Activated CD4-positive, alpha-beta memory T cell treated with anti-CD3 and anti-CD28 coated beads, Interleukin-2, amount 10 ng/mL, durations not matched to agents 7 days and 5 days (primary cell): ENCODE measurements around the gene TNS1. TPM values are rescaled to one million over a fixed set of nuclear protein-coding genes. Genes with fewer than 3 reads are reported as not detected.
"Not testable (repeated sequence)": the region's sequence is repeated elsewhere in the genome, so short reads cannot be mapped to it uniquely, and the experiment has no call there.

Experiments used
- CTCF ChIA-PET: fragments of 350-600 bp; sonication (Branson Sonifier 250); formaldehyde crosslinking; loops from one replicate; lab custom pipeline; 2021; ENCODE audit warnings: antibody characterized with exemption, inconsistent platforms; lab: Charles Lee
- POLR2A ChIA-PET: fragments of 350-600 bp; sonication (Branson Sonifier 250); formaldehyde crosslinking; loops from one replicate; lab custom pipeline; 2021; ENCODE audit warnings: antibody characterized with exemption; lab: Charles Lee
- DNase-seq: peaks from one replicate; pipeline ENCODE4 v3.0.0-alpha.2; 2020
- H3K27ac Mint-ChIP-seq: one replicate; pipeline ENCODE4 v1.8.0; 2021; ENCODE audit warnings: mild to moderate bottlenecking, mixed read lengths
- H3K27me3 Mint-ChIP-seq: one replicate; pipeline ENCODE4 v1.8.0; 2021; ENCODE audit warnings: mixed read lengths
- H3K36me3 Mint-ChIP-seq: one replicate; pipeline ENCODE4 v1.8.0; 2021; ENCODE audit warnings: low read depth, mixed read lengths
- H3K4me1 Mint-ChIP-seq: one replicate; pipeline ENCODE4 v1.8.0; 2021; ENCODE audit warnings: mixed read lengths
- H3K4me3 Mint-ChIP-seq: one replicate; pipeline ENCODE4 v1.8.0; 2021; ENCODE audit warnings: mild to moderate bottlenecking, mixed read lengths
- H3K9me3 Mint-ChIP-seq: one replicate; pipeline ENCODE4 v1.8.0; 2021; ENCODE audit warnings: mixed read lengths
- total RNA-seq, 2 experiments: library from RNA; stranded (reverse); gene quantifications; one replicate each; pipeline ENCODE4 v1.2.3, GENCODE V29; 2021

TNS1 gene
- total RNA-seq = 1 to 10 TPM; 3.2 to 3.4 TPM

DNA sequence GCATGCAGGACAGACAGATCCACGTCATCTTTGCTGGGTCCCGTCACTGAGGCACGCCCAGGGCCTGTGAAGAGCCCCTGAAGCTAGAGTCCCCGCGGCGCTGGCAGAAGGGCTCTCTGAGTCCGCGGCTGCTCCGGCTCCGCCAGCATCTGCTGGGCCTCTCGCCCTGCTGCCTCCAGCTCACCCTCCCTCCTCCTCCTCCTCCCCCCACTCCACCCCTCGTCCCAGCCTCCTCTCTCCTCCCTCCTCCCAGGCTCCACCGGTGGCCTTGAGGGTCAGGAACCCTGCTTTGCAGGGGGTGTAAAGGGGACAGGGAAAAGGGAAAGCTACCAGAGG, at the start of gene TNS1:
TNS1 (minus strand) TSS at position 151 of the 336 bp plus-strand sequence; CDS start at position 28, 123 bp downstream.
- no peaks in the 10 kb centered on the region for H3K36me3 Mint-ChIP-seq
- H3K9me3 Mint-ChIP-seq = no peaks in the 10 kb centered on the region
- no peak within 1 kb of the TSS for H3K4me3 Mint-ChIP-seq
- H3K27ac Mint-ChIP-seq = no peak within 1 kb of the TSS
- CTCF ChIA-PET = no interaction called here
- no peaks in the 10 kb centered on the region for H3K4me1 Mint-ChIP-seq
- no peak for DNase-seq
- peaks cover 3% of the 10 kb centered on the region for H3K27me3 Mint-ChIP-seq
- POLR2A ChIA-PET = no interaction called here

GRCh38 chr2:218051903-218052302, 49.1 kb upstream of the TNS1 start:
- no peak overlapping the region for H3K4me3 Mint-ChIP-seq
- CTCF ChIA-PET = interaction anchor here (0.9 to 1.3 kb wide), 2 partner anchors 10 to 17 kb away, joined by 3 to 4 read pairs; no protein-coding TSS in a partner anchor

GRCh38 chr2:218047536-218048225, 44.9 kb upstream of the TNS1 start:
- peaks cover 16% of the 10 kb centered on the region for H3K27me3 Mint-ChIP-seq
- peaks cover 14% of the 10 kb centered on the region for H3K9me3 Mint-ChIP-seq
- H3K4me3 Mint-ChIP-seq = no peak overlapping the region
- DNase-seq = no peak
- POLR2A ChIA-PET = no interaction called here
- CTCF ChIA-PET = interaction anchor here (0.6 kb wide), 2 partner anchors 15 to 818 kb away, joined by 3 read pairs; no protein-coding TSS in a partner anchor
- peaks cover 13% of the 10 kb centered on the region for H3K36me3 Mint-ChIP-seq
- no peaks in the 10 kb centered on the region for H3K4me1 Mint-ChIP-seq
- no peak overlapping the region for H3K27ac Mint-ChIP-seq

More at GRCh38 chr2:218051903-218052302, 49.1 kb upstream of the TNS1 start:
- Mint-ChIP-seq H3K27ac (no peak overlapping the region), H3K36me3 (peaks cover 2% of the 10 kb centered on the region), H3K4me1 (no peaks in the 10 kb centered on the region), H3K9me3 (peaks cover 5% of the 10 kb centered on the region), H3K27me3 (peaks cover 18% of the 10 kb centered on the region)
- POLR2A ChIA-PET = no interaction called here
- DNase-seq = no peak

GRCh38 chr2:218046238-218046637, 43.4 kb upstream of the TNS1 start:
- peaks cover 17% of the 10 kb centered on the region for H3K36me3 Mint-ChIP-seq
- peaks cover 17% of the 10 kb centered on the region for H3K9me3 Mint-ChIP-seq
- peaks cover 10% of the 10 kb centered on the region for H3K4me1 Mint-ChIP-seq
- peaks cover 13% of the 10 kb centered on the region for H3K27me3 Mint-ChIP-seq
- DNase-seq = no peak
- POLR2A ChIA-PET = no interaction called here
- H3K27ac Mint-ChIP-seq = no peak overlapping the region
- no peak overlapping the region for H3K4me3 Mint-ChIP-seq
- CTCF ChIA-PET = no interaction called here

GRCh38 chr2:218044599-218044998, 41.8 kb upstream of the TNS1 start:
- H3K27me3 Mint-ChIP-seq, DNase-seq, POLR2A ChIA-PET, H3K27ac Mint-ChIP-seq, H3K4me3 Mint-ChIP-seq, CTCF ChIA-PET: not testable (repeated sequence)
- peaks cover 17% of the 10 kb centered on the region for H3K36me3 Mint-ChIP-seq
- H3K4me1 Mint-ChIP-seq = peaks cover 18% of the 10 kb centered on the region
- H3K9me3 Mint-ChIP-seq = peaks cover 11% of the 10 kb centered on the region

DNA sequence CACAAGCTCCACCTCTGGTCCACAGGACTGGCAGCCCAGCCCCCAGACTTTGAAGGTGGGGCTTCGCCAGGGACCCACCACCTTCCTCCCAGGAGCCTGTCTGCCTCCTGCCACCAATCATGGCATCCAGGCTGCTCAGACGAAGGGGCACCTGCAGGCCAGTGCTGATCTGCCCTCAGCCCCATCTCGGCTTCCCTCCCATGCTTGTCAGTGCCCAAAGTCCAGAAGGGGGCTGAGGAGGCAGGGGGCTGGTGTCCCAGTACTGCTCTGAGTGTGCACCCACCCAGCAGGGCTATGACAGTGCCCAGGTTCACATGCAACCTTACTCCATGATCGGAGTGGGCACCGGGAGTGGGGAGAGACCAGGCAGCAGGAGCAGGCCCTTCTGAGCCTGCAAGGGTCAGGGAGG, 40.9 kb upstream of the TNS1 start:
- CTCF ChIA-PET = interaction anchor here (1.3 kb wide), 1 partner anchor 254 kb away, joined by 3 read pairs; no protein-coding TSS in a partner anchor
- H3K36me3 Mint-ChIP-seq = peaks cover 17% of the 10 kb centered on the region

DNA sequence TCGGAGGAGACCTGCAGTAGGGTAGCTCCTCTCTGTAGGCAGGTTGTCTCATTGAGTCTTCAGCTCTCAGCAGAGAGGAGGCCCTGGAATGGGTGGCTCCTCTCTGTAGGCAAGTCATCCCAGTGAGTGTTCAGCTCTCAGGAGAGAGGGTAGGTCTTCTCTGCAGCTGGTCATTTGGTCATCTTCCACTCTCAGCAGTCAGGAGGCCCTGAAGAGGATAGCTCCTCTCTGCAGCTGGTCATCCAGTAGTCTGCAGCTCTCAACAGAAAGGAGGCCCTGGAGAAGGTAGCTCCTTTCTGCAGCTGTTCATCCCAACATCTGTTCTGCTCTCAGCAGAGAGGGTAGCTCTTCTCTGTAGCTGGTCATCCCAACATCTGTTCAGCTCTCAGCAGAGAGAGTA, 40.3 kb upstream of the TNS1 start:
- Mint-ChIP-seq H3K36me3 (peaks cover 17% of the 10 kb centered on the region), H3K27ac (no peak overlapping the region), H3K9me3 (peaks cover 11% of the 10 kb centered on the region), H3K27me3 (peaks cover 8% of the 10 kb centered on the region), H3K4me3 (no peak overlapping the region), H3K4me1 (peaks cover 27% of the 10 kb centered on the region)
- ChIA-PET CTCF (interaction anchor here (0.7 to 1.3 kb wide), 2 partner anchors 254 to 257 kb away, joined by 3 read pairs; no protein-coding TSS in a partner anchor), POLR2A (interaction anchor here (0.6 to 1.0 kb wide), 2 partner anchors 8 to 78 kb away, joined by 3 to 4 read pairs; no protein-coding TSS in a partner anchor)
- peak; percentile 10 for DNase-seq

More for the DNA sequence above, 40.9 kb upstream of the TNS1 start:
- H3K4me1 Mint-ChIP-seq = peaks cover 25% of the 10 kb centered on the region
- H3K9me3 Mint-ChIP-seq = peaks cover 11% of the 10 kb centered on the region
- DNase-seq = peak; percentile 15
- H3K27ac Mint-ChIP-seq = no peak overlapping the region
- H3K4me3 Mint-ChIP-seq = no peak overlapping the region
- peaks cover 9% of the 10 kb centered on the region for H3K27me3 Mint-ChIP-seq
- POLR2A ChIA-PET = interaction anchor here (1.0 kb wide), 1 partner anchor 9 kb away, joined by 3 read pairs; no protein-coding TSS in a partner anchor

GRCh38 chr2:218041302-218042168, 38.7 kb upstream of the TNS1 start:
- Mint-ChIP-seq H3K4me1 (peaks cover 32% of the 10 kb centered on the region), H3K4me3 (no peak overlapping the region), H3K36me3 (peaks cover 17% of the 10 kb centered on the region), H3K9me3 (peaks cover 11% of the 10 kb centered on the region), H3K27me3 (peaks cover 6% of the 10 kb centered on the region), H3K27ac (peak overlapping the region; percentile 80)
- ChIA-PET CTCF (interaction anchor here (0.7 to 1.0 kb wide), 3 partner anchors 10 to 154 kb away, joined by 3 to 4 read pairs (median 3); no protein-coding TSS in a partner anchor), POLR2A (interaction anchor here (1.0 kb wide), 1 partner anchor 9 kb away, joined by 4 read pairs; no protein-coding TSS in a partner anchor)
- no peak for DNase-seq

DNA sequence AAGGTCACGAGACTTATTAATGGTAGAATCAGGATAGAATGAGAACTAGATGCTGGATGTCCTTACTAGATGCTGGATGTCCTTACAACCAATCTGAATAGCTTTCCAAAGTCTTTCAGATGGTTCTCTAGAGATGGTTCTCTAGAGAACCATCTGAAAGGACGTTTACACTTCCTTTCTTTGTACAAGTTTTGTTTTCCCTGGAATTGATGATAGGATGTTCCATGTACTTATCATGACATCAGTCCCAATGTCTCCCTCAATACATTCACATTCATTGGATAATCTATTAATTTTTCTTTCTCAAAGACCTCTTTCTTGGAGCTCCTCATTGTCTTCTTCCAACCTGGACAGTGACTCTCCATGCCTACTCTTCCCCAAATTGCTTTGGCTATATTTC, 38.1 kb upstream of the TNS1 start:
- Mint-ChIP-seq H3K4me3 (no peak overlapping the region), H3K9me3 (peaks cover 11% of the 10 kb centered on the region), H3K27me3 (peaks cover 4% of the 10 kb centered on the region), H3K36me3 (peaks cover 17% of the 10 kb centered on the region), H3K4me1 (peaks cover 37% of the 10 kb centered on the region), H3K27ac (peak overlapping the region; percentile 32)
- DNase-seq = no peak
- POLR2A ChIA-PET = no interaction called here
- CTCF ChIA-PET = interaction anchor here (0.7 to 0.8 kb wide), 2 partner anchors 22 to 154 kb away, joined by 3 read pairs; no protein-coding TSS in a partner anchor

- POLR2A ChIA-PET = no interaction called here
- peaks cover 4% of the 10 kb centered on the region for H3K27me3 Mint-ChIP-seq
- H3K4me1 Mint-ChIP-seq = peaks cover 45% of the 10 kb centered on the region
- peaks cover 3% of the 10 kb centered on the region for H3K9me3 Mint-ChIP-seq
- no peak for DNase-seq
- no peak overlapping the region for H3K4me3 Mint-ChIP-seq
- no peak overlapping the region for H3K27ac Mint-ChIP-seq
- CTCF ChIA-PET = interaction anchor here (0.6 to 0.9 kb wide), 2 partner anchors 15 to 30 kb away, joined by 3 to 4 read pairs; partner anchors contain the start of gene RUFY4
- peaks cover 10% of the 10 kb centered on the region for H3K36me3 Mint-ChIP-seq
Measured at GRCh38 chr2:218039171-218039570, 36.4 kb upstream of the TNS1 start.

DNA sequence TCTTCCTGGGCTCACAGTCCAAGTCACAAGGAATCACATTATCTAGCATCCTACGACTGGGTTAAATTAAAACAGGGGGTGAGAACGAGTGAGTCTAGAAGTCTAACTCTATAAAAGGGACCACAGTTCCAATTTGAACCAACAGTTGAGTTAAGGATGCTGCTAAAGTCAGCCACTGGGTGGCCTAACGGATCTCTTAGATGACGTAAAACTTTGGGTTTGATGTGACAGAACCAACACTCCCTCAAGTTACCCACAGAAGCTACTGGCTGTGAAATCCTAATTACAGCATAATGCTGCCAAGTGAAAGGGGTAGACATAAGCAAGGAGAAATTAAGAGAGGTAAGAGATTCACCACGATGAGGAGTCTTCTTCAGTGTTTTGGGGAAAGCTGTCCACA, 33.6 kb upstream of the TNS1 start:
- H3K4me3 Mint-ChIP-seq = no peak overlapping the region
- H3K4me1 Mint-ChIP-seq = peaks cover 38% of the 10 kb centered on the region
- H3K36me3 Mint-ChIP-seq = no peaks in the 10 kb centered on the region
- H3K27ac Mint-ChIP-seq = no peak overlapping the region
- peaks cover 4% of the 10 kb centered on the region for H3K27me3 Mint-ChIP-seq
- DNase-seq = peak; percentile 9
- H3K9me3 Mint-ChIP-seq = no peaks in the 10 kb centered on the region
- CTCF ChIA-PET = interaction anchor here (0.7 to 1.4 kb wide), 5 partner anchors 14 to 1263 kb away, joined by 3 to 4 read pairs (median 3); no protein-coding TSS in a partner anchor
- POLR2A ChIA-PET = interaction anchor here (0.5 kb wide), 1 partner anchor 180 kb away, joined by 3 read pairs; no protein-coding TSS in a partner anchor

DNA sequence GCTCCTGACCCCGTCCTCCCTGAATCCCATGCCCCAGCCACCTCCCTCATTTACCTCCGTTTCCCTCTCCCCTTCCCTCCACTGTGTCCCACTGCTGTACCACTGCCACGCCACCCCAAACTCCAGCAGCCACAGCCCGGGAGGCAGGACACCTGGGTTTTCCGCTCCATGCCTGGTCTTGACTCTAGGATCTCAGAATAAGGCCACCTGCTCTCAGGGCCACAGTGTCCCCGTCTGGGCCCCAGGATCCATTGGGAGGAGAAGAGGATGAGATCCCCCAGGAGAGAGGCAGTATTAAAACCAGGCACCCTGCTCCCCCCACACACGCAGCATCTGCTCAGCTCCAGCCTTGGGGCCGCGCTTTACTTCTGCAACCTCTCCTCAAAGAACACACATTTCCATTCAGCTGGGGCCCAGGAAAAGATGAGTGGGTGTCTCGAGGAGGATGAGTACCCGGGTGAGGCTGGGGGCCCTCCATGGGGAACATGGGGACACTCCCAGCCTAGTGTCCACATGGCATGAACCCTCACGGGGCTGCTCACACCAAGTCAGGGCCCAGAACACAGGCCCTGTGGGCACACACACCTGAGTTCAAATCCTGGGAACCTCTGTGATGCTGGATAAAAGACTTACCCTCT, 32.8 kb upstream of the TNS1 start:
- peaks cover 31% of the 10 kb centered on the region for H3K4me1 Mint-ChIP-seq
- no peak overlapping the region for H3K27ac Mint-ChIP-seq
- H3K4me3 Mint-ChIP-seq = peak overlapping the region; percentile 69
- ChIA-PET CTCF (interaction anchor here (0.7 to 1.4 kb wide), 7 partner anchors 14 to 1262 kb away, joined by 3 to 4 read pairs (median 3); no protein-coding TSS in a partner anchor), POLR2A (no interaction called here)
- peak; percentile 13 for DNase-seq
- peaks cover 4% of the 10 kb centered on the region for H3K27me3 Mint-ChIP-seq
- H3K36me3 Mint-ChIP-seq = no peaks in the 10 kb centered on the region
- H3K9me3 Mint-ChIP-seq = no peaks in the 10 kb centered on the region
